Kidney epithelial cell (primary cell): ENCODE data around the gene RAP1GAP2. TPM values are rescaled to one million over a fixed set of nuclear protein-coding genes. Genes with fewer than 3 reads are reported as not detected.
A peak's percentile ranks its signal among the peaks of the same experiment; 100 is the strongest.

ENCODE experiments used
- DNase-seq: peaks from one replicate; pipeline ENCODE4 v3.0.0-alpha.2; 2010; ENCODE audit warnings: low read depth
- H3K27me3 ChIP-seq: 2 replicates; pipeline ENCODE4 v1.6.0; 2011; ENCODE audit warnings: low read length; ENCODE audit not compliant: control insufficient read depth, insufficient read depth
- H3K36me3 ChIP-seq: 2 replicates; pipeline ENCODE4 v1.5.1; 2011; ENCODE audit warnings: low read length; ENCODE audit not compliant: control insufficient read depth, insufficient read depth
- H3K4me3 ChIP-seq: 2 replicates; pipeline ENCODE4 v1.5.1; 2011; ENCODE audit warnings: low read depth, mild to moderate bottlenecking, control low read depth, low read length
- CTCF ChIP-seq: IDR thresholded peaks from 2 replicates; pipeline ENCODE4 v1.5.1; 2011; ENCODE audit warnings: mild to moderate bottlenecking, moderate library complexity, low read length, control low read depth, inconsistent platforms; ENCODE audit not compliant: insufficient read depth, poor library complexity, severe bottlenecking
- total RNA-seq: library from RNA; depleted of rRNA; stranded (reverse); fragments of >200 nt; gene quantifications from 2 replicates; pipeline ENCODE4 v1.2.3, GENCODE V29; 2015

The RAP1GAP2 gene
- 42.8 and 51.6 TPM in 2 replicates for total RNA-seq

GRCh38 chr17:2796164-2797125 is at the start of gene RAP1GAP2:
RAP1GAP2 (plus strand) TSS chr17:2796438; CDS start chr17:2796528, 90 bp downstream.
- Histone ChIP-seq H3K36me3 (no peaks in the 10 kb centered on the region), H3K27me3 (peaks cover 26% of the 10 kb centered on the region), H3K4me3 (no peak within 1 kb of the TSS)
- DNase-seq: no peak
- TF ChIP-seq CTCF: no peak

DNA sequence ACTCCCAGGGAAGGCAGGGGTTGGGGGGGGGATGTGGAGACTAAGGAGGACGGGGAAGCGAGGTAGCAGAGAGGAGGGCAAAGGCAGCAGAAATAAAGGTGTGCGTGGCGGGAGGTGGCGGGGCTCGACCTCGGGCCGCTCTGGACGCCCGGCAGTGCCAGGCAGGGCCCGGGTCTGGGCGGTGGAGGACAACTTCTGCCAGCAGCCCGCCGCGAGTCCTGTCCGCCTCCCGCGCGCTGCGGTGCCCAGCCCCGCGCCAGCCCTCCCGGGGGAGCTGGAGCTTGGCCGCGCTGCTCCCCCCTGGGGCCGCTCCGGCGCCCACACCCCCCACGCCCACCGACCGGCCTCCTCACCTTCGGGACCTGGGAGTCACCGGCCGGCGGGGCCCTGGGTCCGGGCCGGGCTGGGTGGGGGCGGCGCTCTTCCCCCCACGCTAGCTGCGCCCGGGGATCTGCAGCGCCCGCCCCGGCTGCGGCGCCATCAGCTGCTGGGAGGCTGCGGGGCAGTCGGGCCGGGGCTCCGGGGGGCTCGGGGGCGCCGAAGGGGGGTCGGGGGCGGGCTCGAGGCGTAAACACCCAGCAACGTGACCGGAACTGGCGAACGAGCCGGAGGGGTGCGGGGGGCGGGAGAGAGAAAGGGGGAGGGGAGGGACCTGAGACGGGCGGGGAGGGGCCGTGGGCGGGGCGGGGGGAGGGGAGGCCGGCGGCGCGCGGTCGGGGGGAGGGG is 47.0 kb upstream of the RAP1GAP2 start, which contains the start of gene CCDC92B:
Gene CCDC92B (minus strand): TSS at position 595 of the 726 bp plus-strand sequence. CDS start 14,507 bp downstream, outside the sequence.
- H3K4me3 ChIP-seq: no peak within 1 kb of the TSS
- no peaks in the 10 kb centered on the region for H3K36me3 ChIP-seq
- no peak for TF ChIP-seq CTCF
- DNase-seq: no peak
- H3K27me3 ChIP-seq: peaks cover 43% of the 10 kb centered on the region

GRCh38 chr17:2749784-2750181 is 46.5 kb upstream of the RAP1GAP2 start:
- no peak for TF ChIP-seq CTCF
- no peaks in the 10 kb centered on the region for H3K36me3 ChIP-seq
- DNase-seq: peak; percentile 9
- H3K27me3 ChIP-seq: peaks cover 41% of the 10 kb centered on the region
- no peak overlapping the region for H3K4me3 ChIP-seq

DNA sequence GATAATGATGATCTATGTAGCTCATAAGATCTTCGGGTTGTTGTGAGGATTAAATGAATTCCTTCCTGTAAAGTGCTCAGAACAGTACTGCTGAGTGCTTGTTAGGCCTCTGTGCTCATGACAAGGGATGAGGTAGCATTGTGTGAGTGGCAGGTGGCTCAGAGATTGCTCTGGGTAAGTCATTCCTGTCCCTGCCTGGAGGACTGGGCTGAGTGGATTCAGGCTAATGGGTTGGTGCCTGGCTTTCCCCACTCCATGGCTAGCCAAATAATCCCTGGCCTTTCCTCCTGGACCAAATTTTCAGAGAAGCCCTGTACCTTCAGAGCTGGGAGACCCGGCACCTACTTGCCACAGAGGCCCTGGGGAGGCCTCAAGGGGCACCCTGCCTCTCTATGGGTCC is 45.5 kb upstream of the RAP1GAP2 start:
- no peak for TF ChIP-seq CTCF
- H3K27me3 ChIP-seq: peaks cover 37% of the 10 kb centered on the region
- H3K4me3 ChIP-seq: no peak overlapping the region
- no peak for DNase-seq
- H3K36me3 ChIP-seq: no peaks in the 10 kb centered on the region

- peaks cover 44% of the 10 kb centered on the region for H3K27me3 ChIP-seq
- no peak overlapping the region for H3K4me3 ChIP-seq
- TF ChIP-seq CTCF: no peak
- DNase-seq: no peak
- no peaks in the 10 kb centered on the region for H3K36me3 ChIP-seq
Observed at GRCh38 chr17:2751491-2751890, 44.7 kb upstream of the RAP1GAP2 start.
